Stimulated activated CD4-positive, alpha-beta T cell treated with anti-CD3 and anti-CD28 coated beads, Interleukin-15, amount 100 ng/mL, for 48 hours (primary cell): Measurements from ENCODE around the gene CASS4.

Experiments used
- DNase-seq, 2 donors: peaks; one replicate each; pipeline ENCODE4 v3.0.0-alpha.2; 2020; ENCODE audit warnings: low read depth in 2 of 2

Gene CASS4

GRCh38 chr20:56443654-56444540 lies 31.8 kb downstream of the CASS4 start:
- DNase-seq, result no peak

- DNase-seq, result no peak
Measured at GRCh38 chr20:56445130-56445529, 33.1 kb downstream of the CASS4 start.

GRCh38 chr20:56445540-56445939 lies 33.5 kb downstream of the CASS4 start:
- no peak for DNase-seq

- DNase-seq, result no peak
Measured at GRCh38 chr20:56447227-56447626, 35.2 kb downstream of the CASS4 start.

GRCh38 chr20:56449459-56449858 lies 37.4 kb downstream of the CASS4 start:
- DNase-seq, result no peak

GRCh38 chr20:56451056-56451765 lies 39.2 kb downstream of the CASS4 start:
- DNase-seq, result no peak

GRCh38 chr20:56453352-56453751 lies 41.3 kb downstream of the CASS4 start:
- no peak for DNase-seq

- DNase-seq, result no peak
Measured at GRCh38 chr20:56454754-56455153, 42.7 kb downstream of the CASS4 start.

GRCh38 chr20:56458206-56458821 lies 46.3 kb downstream of the CASS4 start:
- no peak for DNase-seq

GRCh38 chr20:56460459-56460858 lies 48.4 kb downstream of the CASS4 start:
- no peak for DNase-seq

GRCh38 chr20:56461576-56461975 lies 49.5 kb downstream of the CASS4 start:
- no peak for DNase-seq

GRCh38 chr20:56463428-56463827 lies 51.4 kb downstream of the CASS4 start:
- DNase-seq, result no peak

GRCh38 chr20:56465997-56466396 lies 53.9 kb downstream of the CASS4 start:
- no peak for DNase-seq

GRCh38 chr20:56467968-56468315 lies 55.9 kb downstream of the CASS4 start:
- DNase-seq, result no peak

- DNase-seq, result peak; percentile 92 to 94
Measured at GRCh38 chr20:56468316-56469076, 56.4 kb downstream of the CASS4 start, which contains the start of gene RTF2. TSS of gene RTF2 (plus strand) at chr20:56468627. CDS start at chr20:56468698, 71 bp downstream.

GRCh38 chr20:56469077-56469449 lies 57.0 kb downstream of the CASS4 start:
- DNase-seq, result no peak

- no peak for DNase-seq
Measured at GRCh38 chr20:56483970-56484369, 71.9 kb downstream of the CASS4 start.

GRCh38 chr20:56487216-56487615 lies 75.2 kb downstream of the CASS4 start:
- DNase-seq, result no peak

- DNase-seq, result no peak
Measured at GRCh38 chr20:56488566-56488965, 76.5 kb downstream of the CASS4 start.

- no peak for DNase-seq
Measured at GRCh38 chr20:56501116-56501515, 89.1 kb downstream of the CASS4 start.

GRCh38 chr20:56503916-56504315 lies 91.9 kb downstream of the CASS4 start:
- DNase-seq, result no peak
